Activated T-cell treated with anti-CD3 and anti-CD28 coated beads for 48 hours (primary cell): ENCODE data around the gene FAM3A.

ENCODE experiments used
- DNase-seq: peaks from one replicate; pipeline ENCODE4 v3.0.0-alpha.2; 2020; ENCODE audit warnings: low read depth

The FAM3A gene

GRCh38 chrX:154534526-154535322, 18.7 kb upstream of the FAM3A start:
- peak; percentile 83 for DNase-seq

GRCh38 chrX:154532690-154533089, 16.7 kb upstream of the FAM3A start:
- no peak for DNase-seq

- no peak for DNase-seq
Observed at GRCh38 chrX:154531626-154532025, 15.6 kb upstream of the FAM3A start.

DNA sequence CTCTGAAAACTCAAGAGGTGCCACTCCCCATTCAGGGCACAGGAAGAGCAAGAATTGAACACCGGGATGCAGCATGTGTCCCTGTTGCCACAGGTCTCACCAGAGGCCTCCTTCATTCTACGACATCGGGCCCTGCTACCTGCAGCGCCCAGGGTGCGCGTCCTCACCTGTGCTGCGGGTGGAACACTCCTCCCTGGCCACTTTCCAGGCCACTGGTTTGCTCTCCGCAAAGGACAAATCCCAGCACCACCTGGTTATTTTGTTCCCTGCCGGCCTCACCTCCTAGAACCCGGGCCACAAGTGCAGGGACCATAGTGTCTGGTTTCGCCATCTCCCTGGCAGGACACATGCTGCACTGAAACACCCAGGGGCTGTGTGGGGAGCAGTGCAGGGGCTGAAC, 14.3 kb upstream of the FAM3A start:
- DNase-seq, result no peak

GRCh38 chrX:154529206-154529612, 13.2 kb upstream of the FAM3A start:
- DNase-seq, result no peak

GRCh38 chrX:154526901-154527675, 11.1 kb upstream of the FAM3A start:
- peak; percentile 47 for DNase-seq

GRCh38 chrX:154525606-154526490, 9.8 kb upstream of the FAM3A start:
- DNase-seq, result no peak

GRCh38 chrX:154519389-154519788, 3.4 kb upstream of the FAM3A start:
- no peak for DNase-seq

- DNase-seq, result no peak
Observed at GRCh38 chrX:154517101-154517781, 1.2 kb upstream of the FAM3A start.

DNA sequence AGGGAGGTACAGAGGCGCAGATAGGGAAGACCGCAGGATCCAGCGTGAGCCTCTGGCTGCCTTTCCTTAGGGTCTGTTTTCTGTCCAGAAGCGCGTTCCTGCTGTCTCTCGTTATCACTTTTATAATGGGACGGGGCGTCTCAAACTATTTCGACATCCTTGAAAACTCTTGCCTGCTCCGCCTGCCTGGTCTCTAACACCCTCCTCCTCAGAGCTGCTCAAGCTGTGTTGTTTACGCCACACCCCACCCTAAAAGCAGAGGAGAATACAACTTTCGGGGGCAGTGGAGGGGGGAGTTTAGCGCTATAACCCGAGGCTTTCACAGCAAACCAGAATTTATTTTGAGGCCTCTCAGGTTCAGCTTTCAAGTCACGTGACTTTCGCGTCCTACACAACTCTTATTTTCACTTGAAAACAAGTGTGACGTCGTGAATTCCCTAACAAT, 646 bp upstream of the FAM3A start:
- no peak for DNase-seq

DNA sequence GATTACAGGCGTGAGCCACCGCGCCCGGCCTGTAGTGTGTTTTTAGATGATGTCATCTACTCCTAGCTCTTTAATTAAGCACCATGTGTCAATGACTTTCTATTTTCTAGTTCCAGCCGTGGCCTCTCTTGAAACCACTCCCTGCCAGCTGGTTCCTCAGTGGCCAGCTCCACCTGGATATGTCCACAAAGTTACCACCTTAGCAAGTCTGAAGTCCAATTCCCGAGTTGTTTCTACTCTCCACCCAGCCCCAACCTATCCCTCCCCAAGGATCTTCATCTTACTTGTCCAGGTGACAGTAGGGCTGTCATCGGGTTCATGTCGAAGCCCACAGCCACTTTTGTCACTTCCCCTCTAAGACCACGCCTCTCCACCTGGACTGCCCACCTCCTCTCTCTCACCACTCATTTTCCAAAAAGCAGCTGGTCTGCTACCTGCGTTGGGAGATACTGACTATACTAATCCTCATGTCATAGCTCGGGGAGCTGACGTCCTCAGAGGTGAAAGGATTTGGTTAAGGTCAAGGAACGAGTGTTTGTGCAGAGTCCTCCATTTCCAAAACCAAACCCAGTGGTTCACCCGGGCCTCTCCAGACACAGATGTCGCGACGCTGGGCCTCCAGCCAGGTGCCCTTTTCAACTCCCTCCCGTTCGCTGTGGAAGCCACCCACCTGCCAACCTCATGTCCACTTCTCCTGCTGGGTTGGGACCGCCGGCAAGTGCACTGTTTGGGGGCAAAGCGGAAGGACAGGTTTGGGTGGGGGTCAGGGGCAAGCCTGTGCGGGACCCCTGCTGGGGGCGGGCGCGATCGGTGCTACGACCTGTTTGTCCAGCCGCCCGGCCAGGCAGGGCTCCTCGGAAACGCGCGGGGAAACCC, 704 bp downstream of the FAM3A start:
- DNase-seq, result no peak

GRCh38 chrX:154513716-154514115, 2.3 kb downstream of the FAM3A start:
- DNase-seq, result no peak

- DNase-seq, result no peak
Observed at GRCh38 chrX:154512879-154513553, 3.0 kb downstream of the FAM3A start.

DNA sequence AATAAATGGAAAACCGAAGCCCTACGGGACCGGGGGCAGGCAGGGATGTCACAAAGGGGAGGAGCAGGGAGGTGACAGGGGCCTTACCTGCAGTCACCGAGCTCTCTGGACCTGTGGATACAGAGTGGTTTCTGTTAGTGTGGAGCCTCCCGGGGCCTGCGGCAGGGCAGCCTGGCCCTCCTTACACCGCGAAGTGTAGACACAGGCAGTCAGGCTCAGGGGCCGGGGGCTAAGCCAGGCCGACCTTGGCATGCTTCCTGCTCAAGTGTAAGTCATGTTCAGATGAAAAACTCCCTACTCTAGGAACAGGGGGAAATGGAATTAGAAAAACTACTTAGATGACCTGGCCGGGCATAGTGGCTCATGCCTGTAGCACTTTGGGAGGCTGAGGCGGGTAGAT, 4.3 kb downstream of the FAM3A start:
- no peak for DNase-seq

- DNase-seq, result no peak
Observed at GRCh38 chrX:154509455-154509854, 6.6 kb downstream of the FAM3A start.

DNA sequence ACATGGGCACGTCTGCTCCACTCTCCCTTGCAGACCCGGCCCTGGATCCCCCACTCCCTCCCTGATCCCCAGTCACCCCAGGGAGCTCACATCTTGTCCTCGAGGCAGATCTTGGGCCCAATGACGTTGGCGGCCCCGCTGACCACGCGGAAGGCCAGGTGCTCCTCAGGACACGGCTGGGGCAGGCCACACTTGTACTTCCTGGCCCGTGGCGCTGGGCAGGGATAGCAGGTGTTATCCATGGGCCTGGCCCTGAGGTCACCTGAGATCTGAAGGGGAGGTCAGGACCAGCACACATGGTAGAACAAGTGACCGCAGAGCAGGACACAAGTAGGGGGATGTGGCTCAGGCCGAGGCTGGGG, 7.7 kb downstream of the FAM3A start:
- no peak for DNase-seq

GRCh38 chrX:154507673-154508383, 8.2 kb downstream of the FAM3A start:
- DNase-seq, result no peak

GRCh38 chrX:154506483-154507332, 9.3 kb downstream of the FAM3A start:
- DNase-seq, result no peak

DNA sequence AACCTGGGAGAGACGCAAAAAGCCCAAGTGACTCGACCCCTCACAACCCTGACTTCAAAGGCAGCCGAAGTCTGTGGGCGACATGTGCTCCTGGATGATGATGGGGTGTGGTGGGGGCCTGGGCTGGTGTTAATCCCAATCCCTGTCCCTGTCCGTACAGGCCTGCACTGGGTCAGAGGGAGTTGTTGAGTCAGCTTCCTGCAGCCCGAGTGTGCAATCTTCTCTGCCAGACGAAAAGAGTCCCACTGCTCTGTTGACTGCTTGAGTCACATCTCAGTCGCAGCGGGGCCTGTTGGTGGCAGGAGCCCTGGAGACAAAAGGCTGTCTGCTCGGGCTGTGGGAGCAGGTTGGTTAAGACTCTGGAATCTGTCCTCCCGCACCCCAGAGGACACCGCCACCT, 10.3 kb downstream of the FAM3A start:
- DNase-seq, result no peak
